HG03175 (cell line): ENCODE results near the gene MAML3.
"Not testable (repeated sequence)": the region's sequence is repeated elsewhere in the genome, so short reads cannot be mapped to it uniquely, and the experiment has no call there.

Experiments
- ATAC-seq: cut with Tn5 transposase; IDR thresholded peaks from one replicate; pipeline ENCODE4 v1.9.1; 2021; ENCODE audit warnings: mild to moderate bottlenecking, moderate library complexity; ENCODE audit not compliant: unreplicated experiment

MAML3 gene

GRCh38 chr4:139712882-139713281, 441.1 kb downstream of the MAML3 start:
- ATAC-seq, result no peak

GRCh38 chr4:139711461-139711860, 442.5 kb downstream of the MAML3 start:
- ATAC-seq, result no peak

- ATAC-seq, result no peak
Measured at GRCh38 chr4:139710073-139710472, 443.9 kb downstream of the MAML3 start.

- no peak for ATAC-seq
Measured at GRCh38 chr4:139709660-139710059, 444.3 kb downstream of the MAML3 start.

GRCh38 chr4:139704915-139705485, 449.0 kb downstream of the MAML3 start:
- no peak for ATAC-seq

- no peak for ATAC-seq
Measured at GRCh38 chr4:139700568-139700967, 453.4 kb downstream of the MAML3 start.

- ATAC-seq, result not testable (repeated sequence)
Measured at GRCh38 chr4:139698167-139698925, 455.6 kb downstream of the MAML3 start.

- no peak for ATAC-seq
Measured at GRCh38 chr4:139696491-139696890, 457.5 kb downstream of the MAML3 start.

- no peak for ATAC-seq
Measured at GRCh38 chr4:139694522-139695107, 459.4 kb downstream of the MAML3 start.

GRCh38 chr4:139692309-139693012, 461.5 kb downstream of the MAML3 start:
- ATAC-seq, result no peak

- ATAC-seq, result no peak
Measured at GRCh38 chr4:139690419-139690818, 463.6 kb downstream of the MAML3 start.

GRCh38 chr4:139689093-139689722, 464.8 kb downstream of the MAML3 start:
- ATAC-seq, result no peak

- ATAC-seq, result no peak
Measured at GRCh38 chr4:139686988-139687387, 467.0 kb downstream of the MAML3 start.

- ATAC-seq, result no peak
Measured at GRCh38 chr4:139686130-139686529, 467.9 kb downstream of the MAML3 start.

- no peak for ATAC-seq
Measured at GRCh38 chr4:139685180-139685579, 468.8 kb downstream of the MAML3 start.

- ATAC-seq, result no peak
Measured at GRCh38 chr4:139684351-139684750, 469.6 kb downstream of the MAML3 start.

- no peak for ATAC-seq
Measured at GRCh38 chr4:139682741-139683151, 471.2 kb downstream of the MAML3 start.

GRCh38 chr4:139682309-139682708, 471.7 kb downstream of the MAML3 start:
- no peak for ATAC-seq

GRCh38 chr4:139676913-139677585, 476.9 kb downstream of the MAML3 start:
- ATAC-seq, result no peak

GRCh38 chr4:139676365-139676764, 477.6 kb downstream of the MAML3 start:
- no peak for ATAC-seq

- no peak for ATAC-seq
Measured at GRCh38 chr4:139675651-139676050, 478.3 kb downstream of the MAML3 start.
